ENCODE data around the gene POLK. TPM values are rescaled to one million over a fixed set of nuclear protein-coding genes. Genes with fewer than 3 reads are reported as not detected.
"Not testable (repeated sequence)": the region's sequence is repeated elsewhere in the genome, so short reads cannot be mapped to it uniquely, and the experiment has no call there.

POLK gene
- total RNA-seq, 1 donor from 2014 or later, result 33.5 TPM

DNA sequence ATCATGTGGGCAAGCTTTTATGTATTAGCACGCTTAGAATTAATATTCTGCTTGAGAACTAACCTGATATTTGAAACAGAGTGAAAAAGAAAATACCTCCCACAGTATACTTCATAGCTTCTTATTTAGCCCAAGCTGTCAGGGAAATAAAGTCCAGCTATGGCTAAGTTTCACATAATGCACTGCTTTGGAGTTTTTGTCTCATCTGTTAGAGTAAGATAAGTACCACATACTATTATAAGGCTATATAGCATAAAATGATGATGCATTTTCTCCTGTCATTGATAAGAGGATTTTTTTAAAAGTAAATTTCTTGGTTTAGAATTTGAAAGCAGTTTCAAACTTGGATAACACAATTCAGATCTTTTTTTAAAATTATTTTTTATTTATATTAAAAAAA, 97.2 kb downstream of the POLK start:
- DNase-seq (ENCODE audit: low spot score), result no peak

DNA sequence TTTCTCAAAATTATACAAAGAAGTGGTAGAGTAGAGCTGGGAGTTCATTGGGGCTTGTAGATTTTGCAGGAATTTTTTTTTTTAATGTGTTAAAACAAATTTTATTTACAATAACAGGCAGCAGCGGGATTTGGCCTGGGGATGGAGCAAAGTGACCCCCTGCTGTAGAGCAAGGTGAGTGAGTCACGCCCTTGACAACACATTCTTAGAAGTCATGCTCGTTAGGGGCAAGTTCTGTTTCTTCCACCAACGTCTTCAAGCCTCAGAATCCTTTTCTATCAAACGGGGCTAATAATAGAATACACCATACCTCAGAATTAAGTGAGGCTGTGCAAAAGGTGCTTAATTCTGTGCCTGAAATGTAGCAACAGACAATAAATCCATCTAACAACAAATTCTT, 98.5 kb downstream of the POLK start:
- no peak for DNase-seq (ENCODE audit: low spot score)

DNA sequence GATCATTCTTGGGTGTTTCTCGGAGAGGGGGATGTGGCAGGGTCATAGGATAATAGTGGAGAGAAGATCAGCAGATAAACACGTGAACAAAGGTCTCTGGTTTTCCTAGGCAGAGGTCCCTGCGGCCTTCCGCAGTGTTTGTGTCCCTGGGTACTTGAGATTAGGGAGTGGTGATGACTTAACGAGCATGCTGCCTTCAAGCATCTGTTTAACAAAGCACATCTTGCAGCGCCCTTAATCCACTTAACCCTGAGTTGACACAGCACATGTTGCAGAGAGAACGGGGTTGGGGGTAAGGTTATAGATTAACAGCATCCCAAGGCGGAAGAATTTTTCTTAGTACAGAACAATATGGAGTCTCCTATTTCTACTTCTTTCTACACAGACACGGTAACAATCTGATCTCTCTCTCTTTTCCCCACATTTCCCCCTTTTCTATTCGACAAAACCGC, 99.2 kb downstream of the POLK start:
- DNase-seq (ENCODE audit: low spot score), result not testable (repeated sequence)

DNA sequence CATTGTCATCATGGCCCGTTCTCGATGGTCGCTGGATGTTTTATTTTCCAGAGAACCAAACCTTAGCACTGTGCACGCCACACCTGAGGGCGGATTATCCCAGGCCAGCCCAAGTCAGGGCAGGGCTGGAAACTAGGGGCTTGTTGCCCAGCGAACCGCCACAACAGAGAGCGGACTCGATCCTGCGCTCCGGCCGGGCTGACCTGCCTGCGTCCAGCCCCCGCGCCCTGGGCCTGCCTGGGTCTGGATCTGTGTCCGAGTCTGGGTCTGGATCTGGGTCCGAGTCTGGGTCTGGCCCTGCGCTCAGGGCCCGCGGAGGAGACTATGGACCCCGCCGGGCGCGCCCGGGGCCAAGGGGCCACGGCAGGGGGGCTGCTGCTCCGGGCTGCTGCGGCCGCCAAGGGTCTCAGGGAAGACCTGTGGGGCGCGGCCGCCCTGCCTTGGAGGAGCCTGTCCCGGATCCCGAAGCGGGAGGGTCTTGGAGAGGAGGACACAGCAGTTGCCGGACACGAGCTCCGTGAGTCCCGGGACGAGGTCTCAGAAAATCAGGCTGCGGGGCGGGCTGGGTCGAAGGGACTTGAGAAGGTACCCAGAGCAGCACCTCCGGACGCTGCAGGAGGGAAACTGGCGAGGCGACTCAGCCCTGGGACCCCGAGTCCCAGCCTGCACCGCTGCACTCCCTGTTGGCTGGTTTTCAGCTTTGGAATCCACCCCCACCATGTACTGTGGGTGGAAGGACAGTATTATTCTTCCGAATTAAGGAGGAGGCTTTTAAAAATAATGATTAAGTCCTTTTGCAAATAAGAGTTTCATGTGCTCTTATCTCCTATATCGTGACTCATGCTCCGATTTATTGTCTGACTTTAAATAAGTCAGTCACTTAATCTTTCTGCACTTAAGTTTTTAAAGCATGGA, 99.9 kb downstream of the POLK start, which contains the start of gene ANKDD1B:
TSS of gene ANKDD1B (plus strand) at position 143 of the 915 bp plus-strand sequence. CDS start at position 325, 182 bp downstream.
- peak; percentile 16 for DNase-seq (ENCODE audit: low spot score)

DNA sequence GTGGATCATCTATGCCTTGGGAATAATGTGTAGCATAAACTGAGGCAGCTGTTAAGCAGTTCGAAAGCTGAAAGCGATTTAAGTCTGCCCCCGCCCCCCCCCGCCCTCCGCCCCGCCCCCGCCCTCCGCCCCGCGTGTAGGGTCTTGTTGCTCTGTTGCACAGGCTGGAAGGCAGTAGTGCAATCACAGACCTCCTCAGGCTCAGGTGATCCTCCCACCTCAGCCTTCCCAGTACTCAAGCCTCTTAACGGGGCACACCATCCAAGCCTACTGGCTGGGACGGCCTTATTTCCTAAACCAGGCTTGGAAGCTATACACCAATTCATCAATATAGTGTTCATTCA, 100.5 kb downstream of the POLK start:
- no peak for DNase-seq (ENCODE audit: low spot score)

DNA sequence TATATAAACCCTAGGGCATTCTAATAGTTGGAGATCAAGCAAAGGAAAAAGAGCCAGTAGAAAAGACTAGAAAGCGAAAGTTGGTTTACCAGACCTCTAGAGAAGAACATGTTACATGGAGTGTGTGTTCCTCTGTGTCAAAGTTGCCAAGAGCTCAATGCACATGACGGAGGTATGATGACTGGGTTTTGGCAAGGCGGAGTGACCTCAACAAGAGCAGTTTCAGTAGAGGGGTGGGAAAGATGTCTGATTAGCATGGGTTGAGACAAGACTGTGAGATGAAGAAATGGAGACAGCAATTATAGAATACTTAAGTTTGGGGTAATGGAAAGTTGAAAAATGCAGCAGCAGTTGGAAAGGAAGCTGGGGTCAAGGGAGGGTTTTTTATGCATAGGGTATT, 101.2 kb downstream of the POLK start:
- no peak for DNase-seq (ENCODE audit: low spot score)

DNA sequence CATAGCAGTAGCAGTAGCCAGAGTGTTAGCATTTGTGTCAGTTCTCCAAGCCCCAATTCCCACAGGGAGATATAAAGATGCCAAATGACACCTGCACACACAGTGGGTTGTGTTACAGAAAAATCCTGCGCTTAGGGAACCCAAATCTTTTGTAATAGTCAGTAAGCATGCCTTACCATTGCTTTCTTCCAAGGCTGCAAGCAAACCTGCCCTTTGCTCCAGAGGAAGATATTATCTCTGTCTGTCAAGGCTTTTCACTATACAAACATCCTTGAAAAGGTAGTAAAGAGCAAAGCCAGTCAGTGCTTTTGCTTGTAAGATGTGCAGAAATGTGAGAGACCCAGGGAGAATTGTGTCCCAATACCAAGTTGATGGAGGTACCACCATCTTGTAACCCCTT, 102.5 kb downstream of the POLK start:
- DNase-seq (ENCODE audit: low spot score), result no peak

DNA sequence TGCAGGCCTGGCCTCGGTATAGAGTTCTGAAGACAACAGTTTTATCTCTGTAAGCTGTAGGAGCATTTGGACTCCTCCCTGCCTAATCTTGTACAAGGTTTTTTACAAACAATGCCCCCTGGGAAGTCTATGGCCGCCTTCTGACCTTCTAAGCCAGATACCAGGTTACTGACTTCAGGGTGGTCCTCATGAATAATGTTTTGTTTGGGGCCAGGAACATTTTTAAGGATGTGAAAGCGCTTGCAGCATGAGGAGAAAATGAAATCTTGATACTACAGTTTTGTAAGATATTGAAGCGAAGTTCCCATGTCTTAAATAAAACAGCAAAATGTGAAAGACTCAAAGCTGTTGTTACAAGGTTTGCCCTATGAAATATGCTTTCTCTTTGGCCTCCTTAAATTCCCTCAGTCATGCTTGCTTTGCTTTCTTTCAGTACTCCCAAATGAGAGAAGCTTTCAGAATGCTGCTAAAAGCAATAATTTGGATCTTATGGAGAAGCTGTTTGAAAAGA, 104.7 kb downstream of the POLK start:
- DNase-seq (ENCODE audit: low spot score), result no peak

DNA sequence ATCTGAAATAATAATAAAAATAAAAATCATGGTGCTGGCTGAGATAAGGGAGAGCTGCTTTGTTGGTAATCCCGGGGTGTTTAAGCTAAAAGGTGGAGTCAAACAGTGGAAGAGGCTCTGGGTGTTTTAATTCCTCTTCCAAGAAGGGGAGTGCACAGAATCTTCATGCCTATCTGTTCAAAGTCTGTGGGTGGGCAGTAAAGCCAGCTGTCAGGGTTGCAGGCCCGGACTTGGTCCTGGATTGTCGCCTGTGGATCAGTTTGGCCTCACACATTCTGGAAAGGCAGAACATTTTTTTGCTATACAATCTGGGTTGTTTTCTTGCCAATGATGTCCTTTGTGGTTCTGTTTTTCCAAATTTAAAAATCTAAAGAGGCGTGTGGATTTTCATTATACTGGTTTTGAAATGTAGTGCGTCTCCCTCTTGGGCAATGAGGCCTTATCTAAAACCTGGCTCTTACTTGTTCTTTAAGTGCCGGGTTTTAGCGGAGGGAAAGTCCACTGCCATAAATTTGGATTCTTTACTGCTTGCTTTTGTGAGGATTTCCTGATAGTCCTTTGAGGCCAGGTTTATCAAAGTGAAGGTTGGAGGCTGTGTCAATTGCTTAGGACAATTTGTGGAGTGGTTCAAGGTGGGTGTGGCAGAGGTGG, 105.4 kb downstream of the POLK start:
- DNase-seq (ENCODE audit: low spot score), result no peak

DNA sequence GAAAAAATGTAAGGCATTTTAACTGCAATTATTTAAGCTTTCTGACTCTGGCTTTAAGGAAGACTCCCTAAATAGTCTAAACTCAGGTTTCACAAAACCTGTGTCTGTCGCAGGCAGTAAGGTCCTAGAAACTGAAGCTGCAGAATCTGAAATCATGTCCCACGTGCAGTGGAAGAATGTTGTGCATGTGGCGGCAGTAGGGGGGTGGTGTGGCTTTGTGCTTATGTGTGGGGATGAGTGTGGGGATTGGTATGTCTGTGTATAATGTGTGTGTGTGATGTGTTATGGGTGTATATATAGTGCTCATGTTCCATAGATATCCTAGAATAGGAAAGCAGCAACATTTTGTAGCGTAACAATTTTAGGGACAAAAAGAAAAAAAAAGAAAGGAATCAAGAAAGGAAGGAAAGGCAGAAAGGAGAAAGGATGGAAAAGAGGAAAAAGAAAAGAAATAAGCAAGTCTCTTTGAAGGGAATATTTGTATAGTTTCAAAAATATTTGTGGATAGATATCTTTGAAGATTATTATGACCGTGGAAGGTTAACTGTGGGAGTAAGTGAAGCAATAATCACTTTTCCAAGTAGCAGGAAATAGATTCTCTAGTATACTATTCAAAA, 106.2 kb downstream of the POLK start:
- DNase-seq (ENCODE audit: low spot score), result no peak

DNA sequence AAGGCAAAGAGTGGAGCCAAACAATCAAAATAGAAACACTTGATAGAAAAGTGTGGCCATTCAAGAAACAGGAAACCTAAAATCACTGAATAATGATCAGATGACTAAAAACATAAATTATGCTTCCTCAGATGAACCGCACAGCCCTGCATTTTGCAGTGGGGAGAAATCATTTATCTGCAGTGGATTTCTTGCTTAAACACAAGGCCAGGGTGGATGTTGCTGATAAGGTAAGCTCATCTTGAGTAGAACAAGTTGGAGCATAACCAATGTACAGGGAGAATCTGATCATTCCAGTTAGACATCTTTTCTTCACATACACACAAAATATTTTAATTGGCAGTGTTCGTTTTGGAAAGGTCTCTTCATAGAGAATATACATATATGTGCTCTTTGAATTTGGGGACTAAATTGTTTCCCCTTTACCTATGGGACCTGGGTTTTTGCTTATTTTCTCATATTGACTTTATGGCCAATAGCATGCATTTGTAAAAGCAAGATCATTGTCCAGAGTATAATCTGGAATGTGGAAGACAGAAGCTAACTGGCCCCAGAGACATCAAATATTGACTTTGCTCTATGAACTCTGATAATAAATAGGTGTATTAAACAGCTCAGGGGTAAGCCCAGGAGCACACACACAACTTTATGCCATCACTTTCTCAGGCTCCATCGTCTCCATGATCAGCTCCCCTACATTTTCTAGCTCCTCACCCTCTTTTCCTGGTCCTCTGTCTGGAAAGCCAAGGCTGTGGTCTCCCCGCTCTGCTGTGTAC, 108.7 kb downstream of the POLK start:
- no peak for DNase-seq (ENCODE audit: low spot score)

DNA sequence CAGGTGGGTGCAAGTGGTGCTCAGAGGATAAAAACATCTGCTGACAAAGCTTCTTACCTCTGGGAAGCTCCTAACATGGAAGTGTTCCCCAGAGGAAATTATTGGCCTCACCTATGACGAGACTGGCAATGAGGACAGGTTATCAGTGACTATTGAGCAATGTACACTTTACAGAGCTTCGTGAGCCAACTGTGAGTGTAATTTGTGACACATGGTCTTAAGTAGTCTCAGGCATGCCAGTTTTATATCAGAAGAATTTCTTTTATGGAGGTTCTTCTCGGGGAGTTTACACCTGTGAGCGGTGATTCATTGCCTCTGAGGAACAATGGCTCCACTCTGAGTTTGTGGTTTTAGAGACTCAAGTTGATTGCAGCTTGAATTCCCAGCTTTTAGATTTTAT, 110.9 kb downstream of the POLK start:
- no peak for DNase-seq (ENCODE audit: low spot score)

DNA sequence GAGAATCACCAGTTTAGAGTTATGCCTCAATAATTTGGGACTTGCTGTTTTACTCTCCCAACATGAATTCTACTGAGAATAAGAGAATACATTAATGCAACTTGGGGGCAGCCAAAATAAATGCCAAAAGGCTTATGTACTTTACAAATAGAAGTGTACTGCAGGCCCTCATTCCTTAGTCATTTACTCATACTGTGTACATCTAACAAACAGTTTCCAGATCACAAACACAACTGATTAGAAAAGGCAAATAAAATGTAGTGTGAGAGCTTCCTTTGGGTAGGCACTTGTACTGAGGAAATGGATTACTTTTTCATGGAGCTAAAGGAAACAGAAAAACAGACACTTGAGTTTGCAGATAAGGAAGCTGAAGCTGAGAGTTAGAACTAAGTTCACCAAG, 112.2 kb downstream of the POLK start:
- no peak for DNase-seq (ENCODE audit: low spot score)

DNA sequence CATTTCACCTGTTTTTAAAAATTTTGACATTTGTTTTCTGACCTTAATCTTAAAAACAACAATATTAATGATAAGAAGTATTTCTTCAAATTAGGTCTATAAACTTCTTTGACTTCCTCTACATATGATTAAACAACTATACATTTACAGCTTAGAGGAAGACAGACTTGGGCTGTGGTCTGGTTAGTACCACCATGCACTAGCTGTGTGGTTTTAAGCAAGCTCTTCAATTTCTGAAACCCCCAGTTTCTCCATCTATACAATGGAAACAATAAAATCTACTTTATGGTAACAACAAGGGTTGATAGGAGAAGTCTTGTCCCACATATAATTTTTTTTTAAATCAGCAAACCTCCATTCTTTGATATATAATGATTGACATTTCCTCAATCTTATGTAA, 115.3 kb downstream of the POLK start:
- DNase-seq (ENCODE audit: low spot score), result no peak

DNA sequence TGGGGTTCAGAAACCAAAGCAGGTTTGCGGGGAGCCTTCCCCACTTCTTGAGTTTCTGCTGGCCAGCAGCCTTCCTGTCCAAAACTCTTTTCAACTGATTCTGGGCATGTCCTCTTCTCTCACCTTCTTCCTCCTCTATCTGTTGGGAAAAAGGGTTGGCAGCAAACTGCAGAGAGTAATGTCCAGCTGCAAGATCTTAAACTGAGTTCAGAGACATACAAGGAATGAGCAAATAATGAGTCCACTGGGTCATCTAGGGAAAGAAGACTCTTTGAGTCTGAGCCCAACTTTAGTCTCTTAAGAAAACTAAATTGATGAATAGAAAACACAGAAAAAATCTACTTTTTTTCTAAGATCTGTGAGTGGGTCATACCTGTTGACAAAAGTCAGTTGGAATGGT, 116.1 kb downstream of the POLK start:
- DNase-seq (ENCODE audit: low spot score), result no peak

DNA sequence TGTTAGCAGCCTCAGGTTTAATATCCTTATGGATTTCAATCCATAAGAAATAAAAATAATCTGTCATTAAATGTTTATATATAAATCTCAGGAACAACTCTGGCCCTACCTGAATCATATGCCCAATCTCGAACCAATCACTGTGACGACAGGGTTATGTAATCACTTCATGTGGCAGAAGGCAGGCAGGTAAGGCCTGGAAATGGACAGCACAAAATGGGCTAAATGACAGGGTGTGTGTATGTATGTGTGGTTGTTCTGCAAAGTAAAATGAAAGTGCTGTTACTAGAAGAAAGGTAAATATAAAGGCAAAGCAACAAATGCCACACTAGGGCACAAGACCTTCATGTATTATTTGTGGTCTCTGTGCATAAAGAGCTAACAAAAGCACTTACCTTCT, 119.2 kb downstream of the POLK start:
- DNase-seq (ENCODE audit: low spot score), result no peak

DNA sequence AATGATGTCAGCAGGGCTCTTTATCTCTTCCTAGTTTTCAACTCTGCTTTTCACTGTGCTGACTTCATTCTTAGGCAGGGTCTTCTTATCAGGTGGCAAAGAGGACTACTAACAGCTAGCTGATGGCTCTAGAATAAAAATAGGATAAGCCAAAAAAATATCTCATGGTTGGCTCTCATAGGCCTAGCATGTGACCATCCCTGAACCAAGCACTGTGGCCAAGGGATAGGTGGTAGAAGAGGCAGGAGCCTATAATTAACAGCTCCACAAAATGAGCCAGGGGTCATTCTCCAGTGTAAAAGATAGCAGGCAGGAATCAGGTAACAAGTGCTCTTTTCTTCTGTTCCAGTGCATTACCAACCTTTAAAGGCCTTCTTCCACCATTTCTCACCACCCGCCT, 120.6 kb downstream of the POLK start:
- no peak for DNase-seq (ENCODE audit: low spot score)

DNA sequence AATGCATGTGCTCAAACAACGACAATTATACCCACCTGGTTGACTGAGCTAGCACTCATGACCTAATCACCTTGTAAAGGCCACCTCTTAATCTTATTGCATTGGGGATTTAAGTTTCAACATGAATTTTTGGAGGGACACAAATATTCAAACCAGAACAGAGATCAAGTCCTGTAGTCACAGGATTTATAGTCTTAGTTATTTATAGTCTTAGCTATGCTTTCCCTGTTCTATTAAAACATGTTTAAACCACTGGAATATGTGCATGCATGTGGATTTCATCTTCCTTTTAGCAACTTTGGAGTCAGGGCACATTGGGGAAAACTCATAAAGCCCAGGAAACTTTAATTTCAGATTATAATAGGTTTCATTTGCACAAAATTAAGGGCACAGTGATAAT, 126.3 kb downstream of the POLK start:
- no peak for DNase-seq (ENCODE audit: low spot score)

DNA sequence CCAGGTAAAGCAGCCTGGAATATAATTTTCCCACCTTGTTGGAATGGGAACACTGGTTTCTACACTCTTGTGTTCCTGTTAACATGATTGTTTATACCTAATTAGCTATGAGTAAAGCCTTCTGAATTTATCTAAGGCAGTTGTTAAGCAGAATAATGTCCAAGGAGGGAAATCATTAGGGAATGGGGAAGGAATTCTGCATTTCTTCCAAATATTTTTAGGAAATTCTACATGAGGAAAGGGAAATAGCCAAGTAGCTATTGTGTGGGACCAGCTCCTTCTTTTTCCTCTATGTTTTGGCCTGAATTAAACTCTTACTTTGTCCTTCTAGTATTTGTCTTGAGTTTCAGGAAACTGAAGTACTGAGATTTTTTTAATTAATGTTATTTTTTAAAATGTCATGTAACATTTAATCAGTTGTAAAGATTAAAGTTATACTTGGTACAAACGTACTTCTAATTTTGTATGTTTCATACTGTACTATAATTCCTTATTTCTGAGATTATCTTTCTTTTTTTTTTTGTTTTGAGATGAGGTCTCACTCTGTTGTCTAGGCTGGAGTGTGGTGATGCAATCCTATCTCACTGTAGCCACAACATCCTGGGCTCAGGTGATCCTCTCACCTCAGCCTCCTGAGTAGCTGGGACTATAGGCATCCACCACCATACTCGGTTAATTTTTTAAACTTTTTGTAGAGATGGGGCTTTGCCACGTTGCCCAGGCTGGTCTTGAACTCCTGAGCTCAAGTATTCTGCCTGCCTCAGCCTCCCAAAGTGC, 128.0 kb downstream of the POLK start:
- DNase-seq (ENCODE audit: low spot score), result no peak

DNA sequence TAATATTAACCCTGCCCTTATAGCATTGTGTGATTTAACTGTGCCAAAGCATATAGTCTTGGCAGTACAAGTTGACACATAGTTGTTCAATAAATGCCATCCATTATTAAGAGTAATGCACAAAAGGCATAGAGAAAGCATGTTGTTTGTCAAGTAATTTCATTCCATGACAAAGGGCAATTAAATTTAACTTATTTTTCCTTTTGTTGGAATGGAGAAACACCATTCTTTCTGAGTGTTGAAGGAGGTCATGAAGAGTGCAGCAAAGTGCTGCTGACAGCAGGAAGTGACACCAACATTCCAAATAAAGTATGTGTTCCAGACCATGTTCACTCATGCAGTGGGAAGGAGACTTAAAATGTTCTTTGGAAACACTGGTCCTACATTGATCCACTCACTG, 128.7 kb downstream of the POLK start:
- DNase-seq (ENCODE audit: low spot score), result no peak

DNA sequence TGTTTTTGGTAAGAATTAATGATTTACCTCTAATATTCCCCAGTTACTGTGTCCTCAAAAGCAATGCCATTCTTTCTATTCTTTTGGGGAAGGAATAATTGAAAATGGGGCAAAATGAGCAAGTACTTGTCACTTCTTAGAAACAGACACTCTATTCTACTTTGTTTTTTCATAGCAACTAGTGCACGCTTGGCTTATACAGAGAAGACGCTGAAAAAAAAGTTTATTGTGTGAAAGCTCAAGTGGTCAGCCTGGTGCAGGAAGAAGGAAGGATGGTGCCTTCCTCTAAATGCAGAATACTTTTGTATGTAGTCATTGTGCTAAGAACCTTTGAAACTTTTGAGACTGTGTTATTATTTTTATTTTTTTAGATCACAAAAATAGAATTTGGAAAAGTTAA, 129.1 kb downstream of the POLK start:
- DNase-seq (ENCODE audit: low spot score), result no peak

Measured in mucosa of gallbladder (tissue), 1 donor.